Measurements from ENCODE around the gene FAM13A. TPM values are rescaled to one million over a fixed set of nuclear protein-coding genes. Genes with fewer than 3 reads are reported as not detected.

Gene FAM13A
- total and polyA plus RNA-seq, 2 of the 13 experiments (the other 11 are each of a cell fraction or from before 2014, with no cell fraction given) = 1.2 to 36.2 TPM

GRCh38 chr4:88991746-88992145 is 65.2 kb downstream of the FAM13A start (continued):
- TF ChIP-seq ZNF552 (CRISPR knock-in tag; IDR thresholded peaks at IDR 0.05; ENCODE audit: borderline replicate concordance) (no peak), ZNF264 (CRISPR knock-in tag; IDR thresholded peaks at IDR 0.05) (no peak), IKZF1 (IDR thresholded peaks at IDR 0.05) (no peak), ZNF607 (CRISPR knock-in tag; IDR thresholded peaks at IDR 0.05; ENCODE audit: borderline replicate concordance) (no peak), PHF8 (CRISPR knock-in tag; IDR thresholded peaks at IDR 0.05) (no peak), ZHX2 (IDR thresholded peaks at IDR 0.05; ENCODE audit: low read depth) (no peak), ZHX2 (CRISPR knock-in tag; IDR thresholded peaks at IDR 0.05; ENCODE audit: borderline replicate concordance) (no peak), MZF1 (CRISPR knock-in tag; IDR thresholded peaks at IDR 0.05; ENCODE audit: borderline replicate concordance) (no peak), REL (CRISPR knock-in tag; conservative IDR thresholded peaks at IDR 0.05) (no peak), NKX3-1 (CRISPR knock-in tag; IDR thresholded peaks at IDR 0.05) (no peak), ZNF253 (CRISPR knock-in tag; IDR thresholded peaks at IDR 0.05; ENCODE audit: borderline replicate concordance) (no peak), HNRNPH1 (optimal IDR thresholded peaks at IDR 0.05; ENCODE audit: low read depth, low read length) (no peak)
- TF ChIP-seq, protein P1, sequence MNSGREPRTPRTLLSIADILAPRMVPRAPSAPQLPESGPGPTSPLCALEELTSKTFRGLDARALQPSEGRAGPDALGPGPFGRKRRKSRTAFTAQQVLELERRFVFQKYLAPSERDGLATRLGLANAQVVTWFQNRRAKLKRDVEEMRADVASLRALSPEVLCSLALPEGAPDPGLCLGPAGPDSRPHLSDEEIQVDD (CRISPR knock-in tag; IDR thresholded peaks at IDR 0.05; ENCODE audit: borderline replicate concordance) = no peak
